B cell (primary cell): ENCODE data around the gene PRSS53. TPM values are rescaled to one million over a fixed set of nuclear protein-coding genes. Genes with fewer than 3 reads are reported as not detected.

Experiments
- ATAC-seq: fragments of 200-7000 bp; cut with Tn5 transposase; one replicate; pipeline ENCODE4 v1.10.0; 2021; ENCODE audit warnings: low read depth, mild to moderate bottlenecking, moderate number of reproducible peaks, moderate library complexity
- CTCF ChIA-PET: fragments of 350-600 bp; sonication (Branson Sonifier 250); formaldehyde crosslinking; loops from one replicate; lab custom pipeline; 2021; ENCODE audit warnings: antibody characterized with exemption, inconsistent platforms; lab: Charles Lee
- POLR2A ChIA-PET: fragments of 350-600 bp; sonication (Branson Sonifier 250); formaldehyde crosslinking; loops from one replicate; lab custom pipeline; 2021; ENCODE audit warnings: antibody characterized with exemption; lab: Charles Lee
- DNase-seq: peaks from one replicate; pipeline ENCODE4 v3.0.0; 2013
- H2AFZ ChIP-seq: 2 replicates; pipeline ENCODE4 v1.6.1; 2012; ENCODE audit warnings: mild to moderate bottlenecking, low read depth, low read length; ENCODE audit not compliant: insufficient read depth, poor library complexity, severe bottlenecking
- H3K27ac ChIP-seq, 2 donors: 1 replicate in 1 of 2; 2 replicates in 1 of 2; pipeline ENCODE4 v1.5.1; 2012 to 2013; ENCODE audit warnings: low read length in 2 of 2, mild to moderate bottlenecking in 2 of 2, moderate library complexity in 1 of 2
- H3K27me3 ChIP-seq, 4 experiments: fragments of 200-600 bp in 1 of 4; sonication (generic) in 1 of 4; replicated peaks in 1 of 4; 1 replicate in 2 of 4; 2 replicates in 2 of 4; pipeline versions ENCODE4 v1.6.1 to v1.7.0; 2013 to 2016; ENCODE audit warnings: low read length in 3 of 4, mild to moderate bottlenecking in 2 of 4, mixed read lengths in 1 of 4, moderate library complexity in 1 of 4; ENCODE audit not compliant: insufficient read depth in 4 of 4, control insufficient read depth in 3 of 4; ENCODE audit errors: control extremely low read depth in 1 of 4
- H3K36me3 ChIP-seq, 2 experiments: replicated peaks in 1 of 2; 1 replicate in 1 of 2; 2 replicates in 1 of 2; pipeline versions ENCODE4 v1.6.1 to v1.7.1; 2013; ENCODE audit warnings: low read length in 1 of 2; ENCODE audit not compliant: insufficient read depth in 2 of 2, control insufficient read depth in 1 of 2; ENCODE audit errors: control extremely low read depth in 1 of 2, extremely low read depth in 1 of 2
- H3K4me1 ChIP-seq, 2 donors: fragments of 200-600 bp in 1 of 2; sonication (generic) in 1 of 2; 1 replicate in 1 of 2; 2 replicates in 1 of 2; pipeline versions ENCODE4 v1.5.1 to v1.6.1; 2013 to 2017; ENCODE audit warnings: low read length in 2 of 2; ENCODE audit not compliant: control insufficient read depth in 2 of 2, insufficient read depth in 2 of 2
- H3K4me2 ChIP-seq: replicated peaks from 2 replicates; pipeline ENCODE3; 2012; ENCODE audit warnings: mild to moderate bottlenecking, low read depth, low read length; ENCODE audit not compliant: poor library complexity, severe bottlenecking
- H3K4me3 ChIP-seq, 5 experiments: fragments of 200-600 bp in 1 of 5; sonication (generic) in 1 of 5; 1 replicate in 3 of 5; 2 replicates in 2 of 5; pipeline versions ENCODE4 v1.5.1 to v1.7.0; 2011 to 2016; ENCODE audit warnings: low read length in 4 of 5, mild to moderate bottlenecking in 4 of 5, low read depth in 2 of 5, control low read depth in 1 of 5, moderate library complexity in 1 of 5; ENCODE audit not compliant: insufficient read depth in 1 of 5; ENCODE audit errors: control extremely low read depth in 1 of 5, extremely low read depth in 1 of 5
- H3K79me2 ChIP-seq: fragments of 200-600 bp; sonication (generic); one replicate; pipeline ENCODE4 v1.6.0; 2016; ENCODE audit warnings: low read length; ENCODE audit not compliant: control insufficient read depth, insufficient read depth
- H3K9ac ChIP-seq: fragments of 200-600 bp; sonication (generic); 2 replicates; pipeline ENCODE4 v1.6.1; 2017; ENCODE audit warnings: mild to moderate bottlenecking, low read length, moderate library complexity
- H3K9me3 ChIP-seq, 3 donors: one replicate each; pipeline versions ENCODE4 v1.6.1 to v1.7.1; 2013; ENCODE audit warnings: low read length in 2 of 3; ENCODE audit not compliant: control insufficient read depth in 2 of 3, insufficient read depth in 1 of 3; ENCODE audit errors: control extremely low read depth in 1 of 3
- H4K20me1 ChIP-seq: 2 replicates; pipeline ENCODE4 v1.6.0; 2012; ENCODE audit warnings: mild to moderate bottlenecking, low read length; ENCODE audit not compliant: insufficient read depth, control insufficient read depth, poor library complexity, severe bottlenecking
- H3K27ac Mint-ChIP-seq: one replicate; pipeline ENCODE4 v1.8.0; 2021; ENCODE audit warnings: mixed read lengths
- H3K27me3 Mint-ChIP-seq: one replicate; pipeline ENCODE4 v1.8.0; 2021; ENCODE audit warnings: mixed read lengths
- H3K4me1 Mint-ChIP-seq: one replicate; pipeline ENCODE4 v1.8.0; 2021; ENCODE audit warnings: mixed read lengths
- H3K4me3 Mint-ChIP-seq: one replicate; pipeline ENCODE4 v1.8.0; 2021; ENCODE audit warnings: mixed read lengths
- H3K9me3 Mint-ChIP-seq: one replicate; pipeline ENCODE4 v1.8.0; 2022; ENCODE audit warnings: mixed read lengths; ENCODE audit not compliant: insufficient read depth
- EZH2 ChIP-seq: IDR thresholded peaks from 2 replicates; pipeline ENCODE4 v1.6.1; 2012; ENCODE audit warnings: borderline replicate concordance, low read depth, mild to moderate bottlenecking, moderate library complexity, low read length; ENCODE audit not compliant: insufficient read depth, poor library complexity, severe bottlenecking
- WGBS: methylation state at CpG from one replicate; pipeline ENCODE4 v1.1.5; 2013; ENCODE audit warnings: missing lambda C conversion rate; ENCODE audit not compliant: insufficient coverage; 5-methylcytosine and 5-hydroxymethylcytosine counted together
- intact Hi-C: fragments of 100-400 bp; cut with micrococcal nuclease; formaldehyde crosslinking; loops from one replicate; pipeline ENCODE4 v1.10.0; 2022
- polyA plus RNA-seq: library from polyadenylated mRNA; depleted of rRNA; stranded (reverse); fragments of >200 nt; gene quantifications from 2 replicates; pipeline ENCODE4 v1.2.3, GENCODE V29; 2012
- total RNA-seq, 2 donors: library from RNA; stranded (reverse); fragments of 120-200 nt in 1 of 2; gene quantifications; 1 replicate in 1 of 2; 2 replicates in 1 of 2; pipeline versions ENCODE4 v1.2.3 to v1.2.4, GENCODE V29; 2013 to 2022
- TF ChIP-seq, protein P1 (sequence below): fragments of 200-600 bp; IDR thresholded peaks from one replicate; pipeline ENCODE4 v1.8.0; 2022; ENCODE audit warnings: antibody characterized with exemption, mild to moderate bottlenecking

The PRSS53 gene
- total and polyA plus RNA-seq, 2 donors (not counting 1 experiment from before 2014, with no cell fraction given) = 10.1 to 10.8 TPM

DNA sequence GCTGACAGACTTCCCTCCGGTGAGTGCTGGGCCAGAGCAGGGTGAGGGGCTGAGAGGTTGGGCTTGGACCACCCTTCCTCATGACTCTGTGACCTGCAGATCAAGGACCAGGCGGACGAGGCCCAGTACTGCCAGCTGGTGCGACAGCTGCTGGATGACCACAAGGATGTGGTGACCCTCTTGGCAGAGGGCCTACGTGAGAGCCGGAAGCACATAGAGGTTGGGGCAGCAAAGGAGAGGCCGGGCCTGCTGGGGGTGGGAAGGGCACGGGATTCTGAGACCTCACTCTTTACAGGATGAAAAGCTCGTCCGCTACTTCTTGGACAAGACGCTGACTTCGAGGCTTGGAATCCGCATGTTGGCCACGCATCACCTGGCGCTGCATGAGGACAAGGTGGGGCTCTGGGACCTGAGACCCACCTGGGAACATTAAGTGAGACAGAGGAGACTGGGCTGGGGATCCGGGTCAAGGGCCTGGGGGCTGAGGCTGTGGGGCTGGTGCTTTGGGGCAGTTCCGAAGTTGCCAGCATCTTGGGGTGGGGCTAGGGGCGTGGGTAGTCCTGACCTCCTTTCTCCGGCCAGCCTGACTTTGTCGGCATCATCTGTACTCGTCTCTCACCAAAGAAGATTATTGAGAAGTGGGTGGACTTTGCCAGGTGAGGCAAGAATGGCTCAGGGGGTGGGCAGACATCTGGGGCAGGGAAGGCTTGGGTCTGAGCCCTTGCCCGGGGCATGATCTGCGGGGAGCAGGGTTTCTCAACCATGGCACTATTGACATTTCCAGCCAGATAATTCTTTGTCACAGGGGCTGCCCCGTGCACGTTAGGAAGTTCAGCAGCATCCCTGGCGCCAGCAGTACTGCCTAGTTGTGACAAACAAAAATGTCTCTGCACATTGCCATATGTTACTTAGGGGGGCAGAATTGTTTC lies 21.6 kb upstream of the PRSS53 start:
- Histone ChIP-seq H3K9ac (no peak overlapping the region), H3K9me3 (no peaks in the 10 kb centered on the region), H3K36me3 (peaks cover 1 to 31% of the 10 kb centered on the region in 2 experiments), H3K79me2 (peaks cover 10% of the 10 kb centered on the region), H3K27me3 (no peaks in the 10 kb centered on the region), H3K27ac (no peak overlapping the region), H3K4me1 (peaks cover 7 to 18% of the 10 kb centered on the region in 2 donors), H3K4me3 (no peak overlapping the region), H3K4me2 (no peak overlapping the region), H2AFZ (no peak overlapping the region), H4K20me1 (peaks cover 5% of the 10 kb centered on the region)
- no peak for ATAC-seq
- TF ChIP-seq EZH2 = no peak
- TF ChIP-seq, protein P1, sequence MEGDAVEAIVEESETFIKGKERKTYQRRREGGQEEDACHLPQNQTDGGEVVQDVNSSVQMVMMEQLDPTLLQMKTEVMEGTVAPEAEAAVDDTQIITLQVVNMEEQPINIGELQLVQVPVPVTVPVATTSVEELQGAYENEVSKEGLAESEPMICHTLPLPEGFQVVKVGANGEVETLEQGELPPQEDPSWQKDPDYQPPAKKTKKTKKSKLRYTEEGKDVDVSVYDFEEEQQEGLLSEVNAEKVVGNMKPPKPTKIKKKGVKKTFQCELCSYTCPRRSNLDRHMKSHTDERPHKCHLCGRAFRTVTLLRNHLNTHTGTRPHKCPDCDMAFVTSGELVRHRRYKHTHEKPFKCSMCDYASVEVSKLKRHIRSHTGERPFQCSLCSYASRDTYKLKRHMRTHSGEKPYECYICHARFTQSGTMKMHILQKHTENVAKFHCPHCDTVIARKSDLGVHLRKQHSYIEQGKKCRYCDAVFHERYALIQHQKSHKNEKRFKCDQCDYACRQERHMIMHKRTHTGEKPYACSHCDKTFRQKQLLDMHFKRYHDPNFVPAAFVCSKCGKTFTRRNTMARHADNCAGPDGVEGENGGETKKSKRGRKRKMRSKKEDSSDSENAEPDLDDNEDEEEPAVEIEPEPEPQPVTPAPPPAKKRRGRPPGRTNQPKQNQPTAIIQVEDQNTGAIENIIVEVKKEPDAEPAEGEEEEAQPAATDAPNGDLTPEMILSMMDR = no peak
- 93% methylated on average over 24 of the region's 26 CpGs for WGBS
- no peaks in the 10 kb centered on the region for H3K27me3 Mint-ChIP-seq
- H3K4me1 Mint-ChIP-seq = peaks cover 23% of the 10 kb centered on the region
- H3K4me3 Mint-ChIP-seq = peak overlapping the region; percentile 86
- intact Hi-C loops = no loop called here
- H3K27ac Mint-ChIP-seq = no peak overlapping the region
- ChIA-PET POLR2A (interaction anchor here (0.6 kb wide), 1 partner anchor 161 kb away, joined by 3 read pairs; no protein-coding TSS in a partner anchor), CTCF (no interaction called here)
- no peak for DNase-seq
- H3K9me3 Mint-ChIP-seq = no peaks in the 10 kb centered on the region

DNA sequence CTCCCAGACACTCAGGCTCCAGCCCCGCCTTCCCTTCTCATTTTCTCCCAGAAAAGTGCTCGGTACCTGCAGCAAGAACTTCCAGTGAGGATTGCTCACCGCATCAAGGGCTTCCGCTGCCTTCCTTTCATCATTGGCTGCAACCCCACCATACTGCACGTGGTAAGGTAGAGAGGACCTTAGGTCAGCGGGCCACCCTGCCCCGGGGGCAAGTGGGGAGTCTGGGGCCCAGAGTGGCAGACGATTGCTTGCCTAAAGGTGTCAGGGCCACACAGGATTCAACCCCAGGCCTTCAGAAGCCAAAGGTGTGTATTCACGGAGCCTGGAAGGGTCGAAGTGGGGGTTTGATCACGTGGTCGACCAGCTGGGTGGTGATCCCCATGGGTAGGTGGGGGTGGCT lies 20.9 kb upstream of the PRSS53 start:
- H3K4me1 Mint-ChIP-seq = peaks cover 21% of the 10 kb centered on the region
- ChIA-PET POLR2A (interaction anchor here (0.6 kb wide), 1 partner anchor 160 kb away, joined by 3 read pairs; no protein-coding TSS in a partner anchor), CTCF (no interaction called here)
- H3K36me3 ChIP-seq = peaks cover 1 to 31% of the 10 kb centered on the region in 2 experiments
- no peaks in the 10 kb centered on the region for H3K27me3 Mint-ChIP-seq
- peak overlapping the region; percentile 86 for H3K4me3 Mint-ChIP-seq
- H3K9me3 ChIP-seq = no peaks in the 10 kb centered on the region
- no peak overlapping the region for H3K4me2 ChIP-seq
- peaks cover 10% of the 10 kb centered on the region for H3K79me2 ChIP-seq
- intact Hi-C loops = loop anchor here (2.0 to 10.0 kb wide), 5 partner anchors 15 to 77 kb away; partner anchors contain the start of genes FUS, STX4, VKORC1 and ZNF646
- no peak overlapping the region for H3K4me3 ChIP-seq
- ATAC-seq (no peak), DNase-seq (no peak)
- no peak overlapping the region for H3K27ac ChIP-seq
- no peak overlapping the region for H3K9ac ChIP-seq
- TF ChIP-seq, protein P1 = no peak
- no peak for TF ChIP-seq EZH2
- no peak overlapping the region for H2AFZ ChIP-seq
- H4K20me1 ChIP-seq = peaks cover 5% of the 10 kb centered on the region
- no peaks in the 10 kb centered on the region for H3K27me3 ChIP-seq
- peaks cover 7 to 18% of the 10 kb centered on the region in 2 donors for H3K4me1 ChIP-seq
- WGBS = 92% methylated on average over 6 of the region's 12 CpGs
- H3K27ac Mint-ChIP-seq = peak overlapping the region; percentile 63
- H3K9me3 Mint-ChIP-seq = no peaks in the 10 kb centered on the region
